ENCODE measurements around the gene IGDCC3. TPM values are rescaled to one million over a fixed set of nuclear protein-coding genes. Genes with fewer than 3 reads are reported as not detected.

Gene IGDCC3
- total RNA-seq, 2 donors from 2014 or later, result not detected

GRCh38 chr15:65390447-65390846 lies 12.6 kb upstream of the IGDCC3 start:
- Histone ChIP-seq H3K4me1 (peaks cover 0 to 11% of the 10 kb centered on the region in 2 donors), H3K36me3 (no peaks in the 10 kb centered on the region), H3K4me3 (no peak overlapping the region), H3K27ac (no peak overlapping the region), H3K27me3 (no peaks in the 10 kb centered on the region), H3K9me3 (no peaks in the 10 kb centered on the region)
- no peak for DNase-seq (ENCODE audit: low spot score)
- TF ChIP-seq, protein P1, sequence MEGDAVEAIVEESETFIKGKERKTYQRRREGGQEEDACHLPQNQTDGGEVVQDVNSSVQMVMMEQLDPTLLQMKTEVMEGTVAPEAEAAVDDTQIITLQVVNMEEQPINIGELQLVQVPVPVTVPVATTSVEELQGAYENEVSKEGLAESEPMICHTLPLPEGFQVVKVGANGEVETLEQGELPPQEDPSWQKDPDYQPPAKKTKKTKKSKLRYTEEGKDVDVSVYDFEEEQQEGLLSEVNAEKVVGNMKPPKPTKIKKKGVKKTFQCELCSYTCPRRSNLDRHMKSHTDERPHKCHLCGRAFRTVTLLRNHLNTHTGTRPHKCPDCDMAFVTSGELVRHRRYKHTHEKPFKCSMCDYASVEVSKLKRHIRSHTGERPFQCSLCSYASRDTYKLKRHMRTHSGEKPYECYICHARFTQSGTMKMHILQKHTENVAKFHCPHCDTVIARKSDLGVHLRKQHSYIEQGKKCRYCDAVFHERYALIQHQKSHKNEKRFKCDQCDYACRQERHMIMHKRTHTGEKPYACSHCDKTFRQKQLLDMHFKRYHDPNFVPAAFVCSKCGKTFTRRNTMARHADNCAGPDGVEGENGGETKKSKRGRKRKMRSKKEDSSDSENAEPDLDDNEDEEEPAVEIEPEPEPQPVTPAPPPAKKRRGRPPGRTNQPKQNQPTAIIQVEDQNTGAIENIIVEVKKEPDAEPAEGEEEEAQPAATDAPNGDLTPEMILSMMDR (IDR thresholded peaks at IDR 0.05), result no peak

- Histone ChIP-seq H3K27me3 (no peaks in the 10 kb centered on the region), H3K4me3 (no peak overlapping the region), H3K9me3 (no peaks in the 10 kb centered on the region), H3K4me1 (peaks cover 0 to 20% of the 10 kb centered on the region in 2 donors), H3K36me3 (no peaks in the 10 kb centered on the region), H3K27ac (no peak overlapping the region)
- DNase-seq (ENCODE audit: low spot score), result no peak
- TF ChIP-seq, protein P1 (IDR thresholded peaks at IDR 0.05), result no peak
These were observed 11.4 kb upstream of the IGDCC3 start for GRCh38 chr15:65389226-65389625.

GRCh38 chr15:65388306-65389080 lies 10.7 kb upstream of the IGDCC3 start:
- TF ChIP-seq, protein P1 (IDR thresholded peaks at IDR 0.05), result no peak
- Histone ChIP-seq H3K4me3 (no peak overlapping the region), H3K4me1 (peaks cover 0 to 20% of the 10 kb centered on the region in 2 donors), H3K9me3 (no peaks in the 10 kb centered on the region), H3K27ac (no peak overlapping the region), H3K27me3 (no peaks in the 10 kb centered on the region), H3K36me3 (no peaks in the 10 kb centered on the region)
- no peak for DNase-seq (ENCODE audit: low spot score)

DNA sequence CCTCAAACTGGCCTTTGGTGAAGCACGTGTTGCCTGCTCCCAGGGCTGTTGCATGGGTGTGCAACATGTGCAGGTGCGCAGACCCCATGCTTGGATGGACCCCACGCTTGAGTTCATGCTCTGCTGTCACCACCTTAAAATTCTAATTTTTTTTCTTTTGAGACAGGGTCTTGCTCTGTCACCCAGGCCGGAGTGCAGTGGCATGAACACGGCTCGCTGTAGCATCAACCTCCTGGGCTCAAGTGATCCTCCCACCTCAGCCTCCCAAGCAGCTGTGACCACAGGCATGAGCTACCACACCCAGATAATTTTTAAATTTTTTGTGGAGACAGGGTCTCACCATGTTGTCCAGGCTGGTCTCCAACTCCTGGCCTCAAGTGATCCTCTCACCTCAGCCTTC lies 9.1 kb upstream of the IGDCC3 start:
- H3K27me3 ChIP-seq, result no peaks in the 10 kb centered on the region

DNA sequence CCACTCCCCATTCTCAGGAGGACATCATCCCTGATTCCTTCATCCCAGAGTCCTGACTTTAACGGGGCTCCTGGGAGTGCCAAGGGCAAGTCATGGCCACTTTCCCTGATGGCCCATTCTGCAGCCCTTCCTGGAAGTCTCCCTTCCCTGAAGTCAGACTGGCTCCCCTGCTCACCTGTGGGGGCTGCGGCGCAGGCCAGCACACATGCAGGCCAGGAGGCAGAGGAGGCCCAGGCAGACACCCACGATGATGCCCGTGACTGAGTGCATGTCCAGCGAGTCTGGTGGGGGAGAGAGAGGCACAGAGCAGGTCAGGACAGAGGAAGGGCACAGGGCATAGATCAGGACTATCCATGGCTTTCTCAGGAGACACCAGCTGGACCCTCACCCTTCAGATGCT lies 8.6 kb upstream of the IGDCC3 start:
- Histone ChIP-seq H3K36me3 (no peaks in the 10 kb centered on the region), H3K27me3 (no peaks in the 10 kb centered on the region), H3K4me1 (peaks cover 0 to 20% of the 10 kb centered on the region in 2 donors), H3K27ac (no peak overlapping the region), H3K4me3 (no peak overlapping the region), H3K9me3 (no peaks in the 10 kb centered on the region)
- TF ChIP-seq, protein P1 (IDR thresholded peaks at IDR 0.05), result no peak
- DNase-seq (ENCODE audit: low spot score), result no peak

More for the DNA sequence above, 9.1 kb upstream of the IGDCC3 start:
- Histone ChIP-seq H3K27ac (no peak overlapping the region), H3K36me3 (no peaks in the 10 kb centered on the region), H3K9me3 (no peaks in the 10 kb centered on the region), H3K4me3 (no peak overlapping the region), H3K4me1 (peaks cover 0 to 20% of the 10 kb centered on the region in 2 donors)
- TF ChIP-seq, protein P1 (IDR thresholded peaks at IDR 0.05), result no peak
- DNase-seq (ENCODE audit: low spot score), result no peak
